ENCODE measurements around the gene CALM3. TPM values are rescaled to one million over a fixed set of nuclear protein-coding genes. Genes with fewer than 3 reads are reported as not detected.
"Not testable (repeated sequence)": the region's sequence is repeated elsewhere in the genome, so short reads cannot be mapped to it uniquely, and the experiment has no call there.

CALM3 gene
- polyA plus RNA-seq, 3 donors = 391 to 523 (median 470) TPM

DNA sequence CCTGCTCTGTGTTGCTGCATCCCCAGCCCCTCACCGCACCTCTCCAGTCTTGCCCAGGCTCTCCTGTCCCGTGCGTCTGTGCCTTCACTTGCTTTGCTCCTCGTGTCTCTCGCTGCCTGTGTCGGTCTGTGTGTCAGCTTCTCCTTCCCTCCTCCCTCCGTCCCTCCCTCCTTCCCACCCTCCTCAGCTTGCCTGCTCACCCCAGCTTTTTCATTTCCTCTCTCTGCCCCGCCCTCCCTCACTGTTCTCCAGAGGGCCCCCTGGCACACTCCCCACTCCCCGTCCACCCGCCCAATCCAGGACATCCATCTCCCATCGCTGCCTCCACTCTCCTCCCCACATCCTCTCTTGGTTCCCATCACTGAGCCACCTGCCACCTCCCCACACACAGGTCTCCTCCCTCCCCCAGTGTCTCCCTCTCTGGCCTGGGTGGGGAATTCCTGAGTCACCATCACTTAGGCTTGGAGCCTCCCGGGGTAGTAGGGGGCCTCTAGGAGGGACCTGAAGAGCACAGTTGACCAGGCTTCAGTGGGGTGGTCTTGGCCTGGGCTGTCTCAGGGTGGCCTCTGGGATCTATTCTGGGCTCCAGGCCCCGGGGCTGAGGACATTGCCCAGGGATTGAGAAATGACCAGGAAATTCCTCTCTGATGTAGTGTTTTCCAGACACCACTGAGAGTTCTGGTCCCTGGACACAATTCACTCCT, 24.0 kb downstream of the CALM3 start, which contains the start of gene PTGIR:
Gene PTGIR (minus strand): TSS at position 132 of the 704 bp plus-strand sequence. CDS start 864 bp downstream, outside the sequence.
- DNase-seq (ENCODE audit: extremely low read depth in 1 of 11, low read depth in 9 of 11, low spot score in 4 of 11) = peak in 2 of 11 donors; percentile 53

DNA sequence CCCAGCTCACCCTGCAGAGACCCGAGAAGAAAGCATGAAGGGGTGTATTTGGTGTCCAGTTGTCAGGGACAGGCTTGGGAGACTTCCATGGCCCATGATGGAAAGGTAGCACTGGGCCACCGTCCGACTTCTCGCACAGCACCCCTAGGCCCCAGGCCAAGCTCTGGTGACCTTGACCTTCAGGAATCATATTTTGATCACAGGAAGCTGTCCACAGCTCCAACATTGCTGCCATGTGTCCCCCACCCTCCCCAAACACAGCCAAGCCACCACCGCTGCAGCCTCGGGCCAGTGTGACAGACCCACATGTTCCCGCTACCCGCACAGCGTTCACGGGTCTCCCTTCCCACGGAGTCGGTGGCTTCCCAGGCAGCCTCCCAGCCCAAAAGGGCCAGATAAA, 24.6 kb downstream of the CALM3 start:
- no peak for DNase-seq (ENCODE audit: extremely low read depth in 1 of 11, low read depth in 9 of 11, low spot score in 4 of 11)

DNA sequence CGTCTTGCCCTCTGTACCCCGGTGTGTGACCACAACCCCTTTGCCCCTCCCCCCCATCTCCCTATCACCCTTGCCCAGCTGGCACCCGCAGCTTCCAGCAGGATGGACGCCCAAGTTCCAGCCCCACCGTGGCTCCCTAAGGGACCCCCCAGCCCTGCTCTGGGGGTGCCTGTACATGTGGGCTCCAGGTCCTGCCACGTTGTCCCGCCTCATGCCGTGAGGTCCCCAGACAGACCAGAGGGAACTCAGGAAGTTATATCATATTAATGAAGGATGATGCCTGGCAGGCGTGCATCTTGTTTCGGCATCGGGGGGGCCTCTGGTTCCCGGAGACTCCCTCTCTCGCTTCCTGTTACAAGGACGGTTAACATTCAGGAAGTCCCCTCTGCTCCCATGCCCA, 25.3 kb downstream of the CALM3 start:
- DNase-seq (ENCODE audit: extremely low read depth in 1 of 11, low read depth in 9 of 11, low spot score in 4 of 11) = no peak

DNA sequence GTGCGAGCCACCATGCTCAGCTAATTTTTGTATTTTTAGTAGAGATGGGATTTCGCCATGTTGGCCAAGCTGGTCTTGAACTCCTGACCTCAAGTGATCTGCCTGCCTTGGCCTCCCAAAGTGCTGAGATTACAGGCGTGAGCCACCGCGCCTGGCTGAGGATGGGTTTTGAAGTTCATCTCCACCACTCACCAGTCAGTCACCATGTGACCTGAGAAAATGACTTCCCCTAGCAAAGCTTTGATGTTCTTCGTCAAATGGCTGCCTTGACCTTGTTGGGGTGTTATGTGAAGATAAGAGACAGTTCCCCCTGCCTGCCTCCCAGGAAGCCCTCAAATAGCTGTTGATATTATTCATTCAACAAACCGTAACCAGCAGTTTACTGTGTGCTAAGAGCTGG, 27.8 kb downstream of the CALM3 start:
- not testable (repeated sequence) for DNase-seq (ENCODE audit: extremely low read depth in 1 of 11, low read depth in 9 of 11, low spot score in 4 of 11)

DNA sequence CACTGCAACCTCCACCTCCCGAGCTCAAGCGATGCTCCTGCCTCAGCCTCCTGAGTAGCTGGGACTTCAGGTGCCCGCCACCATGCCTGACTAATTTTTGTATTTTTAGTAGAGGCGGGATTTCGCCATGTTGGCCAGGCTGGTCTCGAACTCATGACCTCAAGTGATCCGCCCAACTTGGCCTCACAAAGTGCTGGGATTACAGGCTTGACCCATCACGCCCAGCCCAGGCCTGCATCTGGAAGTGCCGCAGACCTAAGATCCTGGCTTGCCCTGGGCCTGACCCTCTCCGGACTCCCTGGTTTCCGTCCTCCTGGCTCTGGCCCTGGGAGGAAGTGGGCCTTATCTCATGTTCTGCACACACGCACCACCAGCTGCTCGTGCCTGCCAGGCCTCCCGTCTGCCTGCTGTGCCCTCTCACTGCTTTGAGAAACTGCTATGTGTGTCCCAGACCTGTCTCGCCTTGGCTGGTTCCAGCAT, 28.5 kb downstream of the CALM3 start:
- DNase-seq (ENCODE audit: extremely low read depth in 1 of 11, low read depth in 9 of 11, low spot score in 4 of 11) = no peak

DNA sequence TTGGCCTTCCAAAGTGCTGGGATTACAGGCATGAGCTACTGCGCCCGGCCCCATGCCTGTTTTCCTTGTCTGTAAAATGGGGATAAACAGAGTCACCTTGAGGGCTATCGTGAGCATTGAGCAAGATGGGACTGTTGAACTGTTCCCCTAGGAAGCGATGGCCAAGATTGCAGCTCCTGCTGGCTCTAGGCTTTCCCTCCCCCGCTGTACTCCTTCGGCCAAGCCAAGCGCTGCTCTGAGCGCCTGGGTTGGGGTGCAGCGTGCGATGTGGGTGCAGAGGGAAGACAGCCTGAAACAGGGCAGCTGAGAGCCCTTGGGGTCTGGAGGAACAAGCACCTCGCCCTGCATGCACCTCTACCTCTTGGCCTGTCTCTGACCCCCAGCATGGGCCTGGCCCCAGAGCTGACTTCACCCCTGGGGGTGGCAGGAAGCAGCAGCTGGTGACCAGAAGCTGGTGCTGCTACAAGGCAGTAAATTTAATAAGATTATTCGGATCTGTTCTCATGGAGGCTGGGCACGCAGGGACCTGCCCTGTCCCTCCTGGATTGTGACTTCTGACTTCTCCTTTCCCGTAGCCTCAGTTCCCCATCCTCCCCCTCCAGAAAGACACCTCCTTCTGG, 29.6 kb downstream of the CALM3 start:
- no peak for DNase-seq (ENCODE audit: extremely low read depth in 1 of 11, low read depth in 9 of 11, low spot score in 4 of 11)

DNA sequence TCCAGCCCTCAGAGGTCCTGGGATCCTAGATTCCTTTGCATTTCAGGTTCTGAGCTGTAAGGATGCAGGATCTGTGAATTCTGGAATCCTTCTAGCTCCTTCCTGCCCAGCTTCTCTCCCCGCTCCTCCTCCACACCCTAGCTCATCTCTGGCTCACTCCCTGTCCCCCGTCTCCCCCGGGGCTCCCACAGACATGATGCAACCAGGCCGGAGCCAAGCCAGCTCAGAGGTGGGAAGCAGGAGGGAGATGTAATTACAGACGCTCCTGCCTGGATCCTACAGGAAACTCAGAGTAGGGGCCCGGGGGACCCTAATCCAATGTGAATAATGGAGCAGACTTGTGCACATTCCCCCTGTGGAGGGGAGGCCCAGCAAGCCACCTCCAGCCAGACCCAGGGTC, 30.4 kb downstream of the CALM3 start:
- DNase-seq (ENCODE audit: extremely low read depth in 1 of 11, low read depth in 9 of 11, low spot score in 4 of 11) = no peak

DNA sequence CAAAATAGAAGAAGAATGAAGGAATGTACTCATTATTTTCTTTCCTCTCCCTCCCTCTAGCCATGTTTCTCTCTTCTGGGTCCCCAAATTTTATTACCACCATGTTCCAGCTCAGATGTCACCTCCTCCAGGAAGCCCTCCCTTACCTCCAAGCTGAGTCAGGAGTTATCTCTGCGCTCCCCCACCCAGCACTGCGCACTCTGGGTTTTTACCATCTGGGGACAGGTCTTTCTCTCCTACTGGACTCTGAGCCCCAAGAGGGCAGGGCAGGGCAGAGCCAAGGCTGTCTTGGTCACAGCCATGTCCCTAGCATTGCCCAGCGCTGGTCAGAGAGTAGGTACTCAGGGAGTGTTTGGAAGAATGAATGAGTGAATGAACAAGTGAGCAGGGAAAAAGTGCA, 32.0 kb downstream of the CALM3 start:
- no peak for DNase-seq (ENCODE audit: extremely low read depth in 1 of 11, low read depth in 9 of 11, low spot score in 4 of 11)

DNA sequence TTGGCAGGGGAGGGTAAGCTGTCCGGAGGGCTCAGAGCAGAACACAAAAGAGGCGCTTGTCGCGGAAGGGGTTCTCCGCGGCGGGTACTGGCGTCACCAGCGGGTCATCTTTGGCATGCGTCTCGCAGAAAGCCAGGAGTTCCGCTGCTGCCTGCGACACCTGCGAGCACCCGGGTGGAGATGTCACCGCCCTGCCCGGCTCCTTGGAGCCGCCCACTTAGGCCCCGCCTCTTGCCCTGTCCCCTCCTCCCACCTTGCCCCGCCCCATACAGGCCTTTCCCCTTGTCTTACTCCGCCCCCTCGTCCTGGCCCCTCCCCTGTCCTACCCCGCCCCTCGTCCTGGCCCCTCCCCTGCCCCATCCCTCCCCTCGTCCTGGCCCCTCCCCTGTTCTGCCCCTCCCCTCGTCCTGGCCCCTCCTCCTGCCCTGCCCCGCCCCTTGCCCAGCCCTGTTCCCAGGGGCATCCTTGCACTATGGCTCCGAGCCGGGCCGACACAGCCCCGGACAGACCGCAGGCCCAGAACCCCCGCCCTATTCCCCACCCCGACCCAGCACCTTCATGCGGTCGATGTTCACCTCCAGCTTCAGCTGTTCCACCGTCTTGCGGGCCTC, 33.0 kb downstream of the CALM3 start:
- peak in 3 of 11 donors; percentile 49 to 53 (median 51) for DNase-seq (ENCODE audit: extremely low read depth in 1 of 11, low read depth in 9 of 11, low spot score in 4 of 11)

DNA sequence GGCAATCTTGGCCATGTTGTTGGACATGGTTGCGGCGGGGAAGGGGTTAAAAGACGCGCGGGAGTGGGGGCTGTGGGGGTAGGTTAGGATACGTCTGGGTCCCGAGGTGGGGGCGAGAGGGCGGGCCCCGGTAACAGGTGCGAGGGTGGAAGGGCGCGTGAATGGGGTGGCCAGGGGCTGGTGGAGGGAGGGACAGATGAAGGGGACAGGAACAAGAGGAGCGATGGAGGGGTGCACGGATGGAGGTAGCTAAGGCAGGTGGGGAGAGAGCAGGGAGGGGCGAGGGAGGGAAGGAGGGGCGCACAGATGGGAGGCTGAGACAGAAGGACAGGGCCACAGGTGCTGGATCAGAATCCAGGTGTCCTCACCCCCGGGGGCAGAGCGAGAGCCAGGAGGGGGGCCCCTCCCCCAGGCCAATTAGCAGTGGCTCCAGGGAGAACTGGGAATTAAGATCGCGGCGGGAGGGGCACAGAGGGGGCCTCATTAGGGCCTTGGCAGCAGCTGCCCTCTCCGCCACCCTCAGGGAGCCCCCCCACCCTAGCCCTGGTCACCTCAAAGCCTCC, 33.6 kb downstream of the CALM3 start:
- DNase-seq (ENCODE audit: extremely low read depth in 1 of 11, low read depth in 9 of 11, low spot score in 4 of 11) = no peak

DNA sequence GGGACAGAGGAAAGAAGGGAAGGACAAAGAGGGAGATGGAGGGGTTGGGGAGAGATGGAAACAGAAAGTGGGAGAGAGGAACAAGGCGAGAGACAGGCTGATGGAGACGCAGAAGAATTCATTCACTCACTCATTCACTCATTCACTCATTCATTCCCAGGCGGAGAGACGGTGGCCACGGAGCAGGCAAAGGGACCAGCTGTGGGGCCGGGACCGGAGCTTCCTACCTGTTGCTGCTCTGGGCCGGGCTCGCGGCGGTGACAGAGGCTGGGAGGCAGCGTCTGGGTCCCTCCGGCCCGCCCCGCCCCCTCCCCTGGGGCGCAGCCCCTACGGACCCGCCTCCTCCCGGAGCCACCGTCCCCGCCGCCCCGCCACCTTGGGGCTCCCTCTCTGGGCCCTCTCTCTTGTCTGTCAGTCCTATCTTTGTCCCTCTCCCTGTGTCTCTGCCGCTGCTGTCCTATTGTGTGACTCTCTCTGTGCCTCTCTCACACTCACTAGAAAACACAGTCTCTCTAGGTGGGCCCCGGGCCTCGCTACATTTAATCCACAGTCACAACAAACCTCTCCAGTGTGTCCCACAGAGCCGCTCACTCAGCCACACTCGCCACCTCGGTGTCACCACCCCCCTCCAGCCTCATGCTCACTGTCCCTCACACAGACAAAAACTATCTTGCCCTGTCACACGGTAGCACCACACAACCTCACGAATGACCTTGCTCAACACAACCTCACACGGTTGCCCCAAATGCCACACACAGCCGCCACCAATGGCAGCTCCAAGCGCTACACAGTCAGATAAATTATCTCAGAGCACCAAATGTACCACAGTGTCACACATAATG, 35.0 kb downstream of the CALM3 start, which contains the start of gene GNG8:
Gene GNG8 (minus strand): TSS at position 283 of the 842 bp plus-strand sequence. CDS start 1,520 bp downstream, outside the sequence.
- DNase-seq (ENCODE audit: extremely low read depth in 1 of 11, low read depth in 9 of 11, low spot score in 4 of 11) = no peak

DNA sequence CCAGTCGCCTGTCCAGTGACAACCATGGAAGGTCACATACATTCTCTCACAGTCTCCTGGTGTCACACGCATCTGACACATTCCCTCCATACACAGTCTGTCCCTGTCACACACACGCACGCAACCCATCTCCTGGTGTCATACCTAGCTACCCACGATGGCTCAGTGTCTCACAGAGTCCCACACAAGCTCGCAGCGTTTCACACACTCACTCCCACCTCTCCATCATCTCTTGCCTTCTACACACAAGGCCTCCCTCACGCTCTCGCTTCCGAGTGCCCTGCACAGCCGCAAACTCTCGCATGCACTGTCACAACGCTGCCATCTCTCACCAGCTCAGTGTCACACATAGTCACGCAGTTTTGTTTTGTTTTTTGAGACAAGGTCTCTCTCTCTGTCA, 36.1 kb downstream of the CALM3 start:
- DNase-seq (ENCODE audit: extremely low read depth in 1 of 11, low read depth in 9 of 11, low spot score in 4 of 11) = no peak

DNA sequence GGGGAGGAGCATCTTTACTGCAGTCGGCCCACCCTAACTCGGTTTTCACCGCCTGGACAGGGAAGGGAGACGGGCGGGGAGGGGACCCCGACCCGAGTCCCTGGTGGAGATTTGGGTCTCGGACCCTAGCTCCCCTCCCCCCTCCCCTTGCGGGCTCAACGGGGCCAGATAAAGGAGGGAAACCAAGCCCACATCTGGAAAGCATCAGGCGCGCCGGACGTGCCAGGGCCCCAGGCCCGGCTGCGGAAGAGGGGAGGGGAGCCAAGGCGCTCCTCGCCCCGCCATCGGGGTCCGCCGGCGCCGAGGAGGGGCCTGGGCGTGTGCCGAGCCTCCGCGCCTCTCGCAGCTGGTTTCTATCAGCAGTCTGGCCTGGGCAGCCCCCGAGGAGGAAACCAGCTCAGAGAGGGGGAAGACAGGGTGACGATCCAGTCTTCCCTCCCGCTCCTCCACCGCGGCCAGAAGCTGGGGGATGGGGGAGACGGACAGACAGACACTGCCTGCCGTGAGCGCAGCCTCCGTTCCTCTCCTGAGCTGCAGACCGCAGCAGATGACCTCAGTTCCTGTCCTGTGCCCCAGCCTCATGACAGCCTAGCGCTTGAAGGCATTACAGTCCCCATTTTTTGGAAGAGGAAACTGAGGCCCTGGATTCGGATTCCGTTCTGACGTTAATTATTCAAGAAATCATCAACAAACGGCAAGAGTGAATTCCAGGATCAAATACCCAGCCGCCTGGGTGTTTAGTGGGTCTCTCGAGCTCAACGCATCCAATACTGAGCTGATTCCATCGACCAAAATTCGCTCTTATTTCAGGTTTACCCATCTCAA, 38.4 kb downstream of the CALM3 start:
- peak in 7 of 11 donors; percentile 75 to 88 (median 83) for DNase-seq (ENCODE audit: extremely low read depth in 1 of 11, low read depth in 9 of 11, low spot score in 4 of 11)

DNA sequence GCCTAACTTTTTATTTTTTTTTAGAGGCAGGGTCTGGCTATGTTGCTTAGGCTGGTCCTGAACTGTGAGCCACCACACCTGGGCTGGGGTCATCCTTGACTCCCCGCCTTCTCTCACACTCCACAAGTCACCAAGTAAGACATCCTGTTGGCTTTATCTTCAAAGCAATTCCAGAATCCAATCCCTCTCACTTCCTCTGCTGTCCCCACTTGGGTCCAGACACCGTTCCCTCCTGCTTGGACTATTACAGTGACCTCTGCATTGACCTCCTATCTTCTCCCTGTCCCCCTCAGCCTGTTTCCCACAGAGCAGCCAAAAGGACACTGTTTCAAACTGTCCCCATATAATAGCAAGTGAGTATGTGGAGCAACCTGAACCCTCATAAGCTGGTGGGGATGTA, 39.5 kb downstream of the CALM3 start:
- DNase-seq (ENCODE audit: extremely low read depth in 1 of 11, low read depth in 9 of 11, low spot score in 4 of 11) = no peak

DNA sequence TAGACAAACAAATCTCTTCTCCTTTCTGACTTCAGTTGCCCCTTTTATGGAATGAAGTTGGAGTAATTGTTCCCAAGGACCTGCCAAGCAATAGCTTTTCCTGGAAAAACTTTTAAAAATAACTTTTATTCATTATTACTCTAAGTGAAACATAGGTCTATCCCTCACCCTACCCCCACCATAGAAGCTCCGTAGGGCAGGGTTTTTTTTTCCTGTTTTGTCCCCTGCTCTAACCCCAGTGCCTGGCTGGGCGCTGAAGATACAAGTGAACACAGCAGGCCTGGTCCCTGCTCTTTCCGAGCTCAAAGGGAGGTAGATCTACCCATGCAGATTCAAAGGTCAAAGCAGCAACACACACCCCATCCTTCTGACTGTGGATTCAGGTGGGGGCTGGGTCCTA, 43.6 kb downstream of the CALM3 start:
- DNase-seq (ENCODE audit: extremely low read depth in 1 of 11, low read depth in 9 of 11, low spot score in 4 of 11) = no peak

DNA sequence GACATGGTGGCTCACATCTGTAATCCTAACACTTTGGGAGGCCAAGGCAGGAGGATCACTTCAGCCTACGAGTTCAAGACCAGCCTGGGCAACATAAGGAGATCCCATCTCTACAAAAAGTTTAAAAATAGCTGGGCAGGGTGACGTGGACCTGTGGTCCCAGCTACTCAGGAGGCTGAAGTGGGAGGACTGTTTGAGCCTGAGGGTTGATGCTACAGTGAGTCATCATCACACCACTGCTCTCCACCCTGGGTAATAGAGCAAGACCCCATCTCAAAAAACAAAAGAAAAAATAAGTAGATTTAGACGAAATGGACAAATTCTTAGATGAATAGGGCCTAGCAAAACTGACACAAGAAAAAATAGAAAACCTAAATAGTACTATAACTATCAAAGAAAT, 45.3 kb downstream of the CALM3 start:
- no peak for DNase-seq (ENCODE audit: extremely low read depth in 1 of 11, low read depth in 9 of 11, low spot score in 4 of 11)

DNA sequence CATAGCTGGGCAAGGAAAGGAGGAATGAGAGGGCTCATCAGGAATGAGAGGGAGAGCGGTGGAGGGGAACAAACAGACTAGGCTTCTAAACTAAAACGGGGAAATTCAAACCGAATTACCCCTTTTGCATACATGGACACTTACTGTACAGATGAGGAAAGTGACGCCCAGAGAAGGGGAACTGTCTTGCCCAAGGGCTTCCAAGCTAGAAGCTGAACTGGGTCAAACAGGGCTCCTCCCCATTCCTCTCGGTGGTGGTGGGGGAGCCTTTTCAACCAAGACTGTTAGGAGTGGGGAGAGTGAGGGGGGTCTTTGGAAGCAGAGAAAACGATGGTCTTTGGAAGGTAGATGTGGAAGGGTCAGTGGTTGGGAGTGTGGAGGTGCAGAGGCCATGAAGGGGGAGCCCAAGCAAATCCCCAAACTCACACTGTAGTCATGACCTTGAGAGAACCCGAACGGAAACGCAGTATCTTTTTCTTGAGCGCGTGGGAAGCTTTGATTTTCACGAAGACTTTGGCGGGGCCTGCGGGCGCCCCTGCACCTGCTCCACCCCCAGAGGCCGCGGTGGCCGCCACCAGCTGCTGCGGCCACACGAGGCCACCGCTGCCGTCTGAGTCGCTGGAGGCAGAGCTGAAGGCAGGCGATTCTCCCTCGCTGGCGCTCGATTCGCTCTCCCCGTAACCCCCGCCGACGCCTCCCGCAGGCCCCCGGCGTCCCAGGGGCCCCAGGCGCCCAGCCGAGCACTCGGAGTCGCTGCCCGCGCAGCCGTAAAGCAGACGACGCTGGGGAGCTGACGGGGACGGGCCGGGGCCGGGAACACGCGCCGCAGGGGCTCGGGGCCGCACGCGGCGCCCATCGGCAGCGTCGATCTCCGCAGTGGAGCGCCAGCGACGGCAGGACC, 47.2 kb downstream of the CALM3 start:
- DNase-seq (ENCODE audit: extremely low read depth in 1 of 11, low read depth in 9 of 11, low spot score in 4 of 11) = no peak

Measured in renal cortex interstitium (tissue), 11 donors.